ENCODE results near the gene RASSF8. TPM values are rescaled to one million over a fixed set of nuclear protein-coding genes. Genes with fewer than 3 reads are reported as not detected.

RASSF8 gene
- total RNA-seq, 1 donor from 2014 or later: 39.5 TPM

GRCh38 chr12:26125400-26126339 lies 167.2 kb downstream of the RASSF8 start:
- Histone ChIP-seq H3K27ac (ENCODE audit: low read depth, low read length) (peak overlapping the region; percentile 84), H3K36me3 (ENCODE audit: insufficient read depth, low read length) (no peaks in the 10 kb centered on the region), H3K27me3 (ENCODE audit: insufficient read depth, low read length) (peaks cover 8% of the 10 kb centered on the region), H3K4me1 (ENCODE audit: insufficient read depth, low read length) (peaks cover 20% of the 10 kb centered on the region), H3K4me3 (ENCODE audit: insufficient read depth, low read depth, low read length) (peak overlapping the region; percentile 69), H3K9ac (ENCODE audit: low read length) (peak overlapping the region; percentile 94), H4K20me1 (ENCODE audit: insufficient read depth, low read length) (no peaks in the 10 kb centered on the region), H3K4me2 (ENCODE audit: low read length) (peak overlapping the region; percentile 95), H3K79me2 (ENCODE audit: insufficient read depth, low read length) (peaks cover 35% of the 10 kb centered on the region), H2AFZ (ENCODE audit: low read depth, low read length) (peak overlapping the region; percentile 89), H3K9me3 (ENCODE audit: insufficient read depth, low read depth, low read length) (no peaks in the 10 kb centered on the region)
- Mint-ChIP-seq H3K4me3 (ENCODE audit: unreplicated experiment) (peak overlapping the region; percentile 91), H3K27me3 (ENCODE audit: low read depth, unreplicated experiment) (peaks cover 46% of the 10 kb centered on the region), H3K36me3 (ENCODE audit: low read depth, unreplicated experiment) (no peaks in the 10 kb centered on the region), H3K4me1 (ENCODE audit: low read depth, unreplicated experiment) (peaks cover 8% of the 10 kb centered on the region), H3K27ac (ENCODE audit: unreplicated experiment) (peak overlapping the region; percentile 84), H3K9me3 (ENCODE audit: unreplicated experiment) (no peaks in the 10 kb centered on the region)
- no peak for FAIRE-seq
- peak; percentile 77 for DNase-seq (ENCODE audit: low read depth)
- no peak for TF ChIP-seq CTCF (IDR thresholded peaks at IDR 0.05; ENCODE audit: insufficient read depth, low read depth, low read length)
- TF ChIP-seq EZH2 (IDR thresholded peaks at IDR 0.05; ENCODE audit: insufficient read depth, low read length): no peak

GRCh38 chr12:26126340-26127284 lies 168.1 kb downstream of the RASSF8 start:
- no peaks in the 10 kb centered on the region for H4K20me1 ChIP-seq (ENCODE audit: insufficient read depth, low read length)
- peak overlapping the region; percentile 69 for H3K4me3 ChIP-seq (ENCODE audit: insufficient read depth, low read depth, low read length)
- Mint-ChIP-seq H3K4me1 (ENCODE audit: low read depth, unreplicated experiment) (peaks cover 8% of the 10 kb centered on the region), H3K4me3 (ENCODE audit: unreplicated experiment) (peak overlapping the region; percentile 91), H3K36me3 (ENCODE audit: low read depth, unreplicated experiment) (no peaks in the 10 kb centered on the region), H3K9me3 (ENCODE audit: unreplicated experiment) (no peaks in the 10 kb centered on the region), H3K27ac (ENCODE audit: unreplicated experiment) (peak overlapping the region; percentile 84), H3K27me3 (ENCODE audit: low read depth, unreplicated experiment) (peaks cover 45% of the 10 kb centered on the region)
- H3K9me3 ChIP-seq (ENCODE audit: insufficient read depth, low read depth, low read length): no peaks in the 10 kb centered on the region
- peak overlapping the region; percentile 95 for H3K4me2 ChIP-seq (ENCODE audit: low read length)
- DNase-seq (ENCODE audit: low read depth) (peak; percentile 77), FAIRE-seq (no peak)
- peaks cover 18% of the 10 kb centered on the region for H3K4me1 ChIP-seq (ENCODE audit: insufficient read depth, low read length)
- TF ChIP-seq CTCF (IDR thresholded peaks at IDR 0.05; ENCODE audit: insufficient read depth, low read depth, low read length) (no peak), EZH2 (IDR thresholded peaks at IDR 0.05; ENCODE audit: insufficient read depth, low read length) (no peak)
- no peaks in the 10 kb centered on the region for H3K36me3 ChIP-seq (ENCODE audit: insufficient read depth, low read length)
- peaks cover 25% of the 10 kb centered on the region for H3K79me2 ChIP-seq (ENCODE audit: insufficient read depth, low read length)
- H3K9ac ChIP-seq (ENCODE audit: low read length): peak overlapping the region; percentile 94
- H3K27me3 ChIP-seq (ENCODE audit: insufficient read depth, low read length): peaks cover 8% of the 10 kb centered on the region
- peak overlapping the region; percentile 89 for H2AFZ ChIP-seq (ENCODE audit: low read depth, low read length)
- H3K27ac ChIP-seq (ENCODE audit: low read depth, low read length): peak overlapping the region; percentile 84
